HG03175 (cell line): ENCODE measurements around the gene TNFRSF8.

Experiments
- ATAC-seq: cut with Tn5 transposase; IDR thresholded peaks from one replicate; pipeline ENCODE4 v1.9.1; 2021; ENCODE audit warnings: mild to moderate bottlenecking, moderate library complexity; ENCODE audit not compliant: unreplicated experiment

The TNFRSF8 gene

DNA sequence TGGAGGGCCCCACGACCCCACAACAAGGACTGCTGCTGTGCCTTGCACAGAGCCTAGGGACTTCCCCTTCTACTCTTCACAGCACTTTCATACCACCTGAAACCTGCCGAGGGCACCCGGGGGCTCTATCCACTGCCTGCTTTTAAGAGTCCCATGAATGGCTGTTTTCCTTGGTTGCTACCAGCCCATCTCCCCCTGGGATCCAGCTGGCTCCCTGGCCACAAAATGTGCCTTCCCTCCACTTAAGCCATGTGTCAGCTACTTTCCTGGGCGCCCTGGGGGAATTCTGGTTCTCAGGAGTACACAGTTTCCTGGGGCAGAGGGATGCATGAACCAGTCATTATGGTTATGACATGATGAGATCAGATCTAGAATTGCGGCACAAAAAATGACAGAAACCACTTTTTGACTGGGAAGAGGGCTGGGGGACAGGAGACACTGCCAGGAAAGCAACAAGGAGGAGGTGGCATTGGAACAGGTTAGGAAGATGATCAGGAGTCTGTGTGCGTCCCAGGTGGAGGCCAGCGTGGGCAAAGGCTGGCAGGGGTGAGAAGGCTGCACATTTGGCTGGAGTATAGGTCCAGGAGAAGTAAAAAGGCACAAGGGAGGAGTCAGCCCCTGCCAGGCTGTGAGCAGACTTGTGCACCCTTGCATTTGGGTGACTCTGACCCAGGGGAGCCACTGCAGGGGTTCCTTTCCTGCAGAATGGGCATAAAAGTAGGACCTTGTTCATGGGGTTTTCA, 3.2 kb upstream of the TNFRSF8 start:
- peak; percentile 43 for ATAC-seq

DNA sequence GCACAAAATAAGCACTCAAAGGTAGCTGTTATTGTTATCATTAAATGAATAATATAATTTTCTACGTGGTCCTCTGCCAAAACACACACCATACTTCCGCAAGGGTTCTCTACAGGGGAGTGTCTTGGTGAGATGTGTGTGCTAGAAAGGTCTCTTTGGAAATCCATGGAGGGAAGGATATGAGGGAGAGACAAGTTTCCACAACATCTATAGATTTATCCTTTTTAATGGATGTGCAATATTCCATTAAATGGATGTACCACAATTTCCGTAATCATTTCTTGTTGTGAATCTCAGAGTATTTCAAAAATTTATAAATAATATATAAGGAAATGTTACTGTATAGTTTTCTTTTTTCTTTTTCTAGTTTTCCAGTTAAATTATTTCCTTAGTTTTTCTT, 2.6 kb upstream of the TNFRSF8 start:
- ATAC-seq: no peak

DNA sequence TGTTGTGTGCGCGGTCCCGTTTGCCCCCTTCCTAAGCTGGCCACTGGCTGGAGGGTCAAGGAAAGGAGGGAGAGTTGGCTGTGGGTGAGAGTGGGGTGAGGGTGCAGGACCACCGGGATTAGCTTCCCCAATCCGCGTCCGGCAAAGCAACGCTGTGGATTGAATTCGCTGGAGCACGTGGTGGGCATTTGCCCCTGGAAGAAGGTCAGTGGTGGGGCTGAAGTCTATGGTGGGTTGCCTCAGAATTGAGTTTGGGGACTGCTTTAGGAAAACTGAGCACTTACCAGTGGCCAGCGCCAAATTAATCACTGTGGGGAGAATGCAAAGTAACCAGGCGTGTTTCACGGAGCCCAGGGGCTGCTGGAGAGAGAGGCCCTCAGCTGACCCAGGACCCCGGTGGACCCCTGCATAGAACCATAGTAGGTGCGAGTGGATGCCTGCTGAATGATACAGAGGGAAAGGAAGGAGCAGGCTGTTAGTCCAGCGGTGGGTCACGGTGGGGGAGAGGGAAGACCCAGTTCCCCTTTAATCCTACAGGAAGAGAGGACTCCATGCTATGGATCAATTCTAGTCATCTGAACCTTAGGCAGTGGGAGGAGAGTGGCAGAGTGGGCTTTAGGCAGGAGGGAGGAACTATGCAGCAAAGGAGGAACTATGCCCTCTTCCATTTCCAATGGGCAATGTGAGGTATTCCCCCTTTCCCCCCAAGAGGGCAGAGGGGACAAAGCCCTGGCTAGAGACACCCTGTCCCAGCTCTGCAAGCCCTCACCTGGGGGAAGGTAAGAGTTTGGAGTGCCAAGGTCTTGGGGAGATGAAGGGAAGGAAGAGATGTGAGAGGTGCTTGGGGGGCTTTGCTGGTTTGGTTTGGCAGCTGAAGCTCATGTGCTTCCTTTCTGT, 1.2 kb downstream of the TNFRSF8 start:
- ATAC-seq: no peak

DNA sequence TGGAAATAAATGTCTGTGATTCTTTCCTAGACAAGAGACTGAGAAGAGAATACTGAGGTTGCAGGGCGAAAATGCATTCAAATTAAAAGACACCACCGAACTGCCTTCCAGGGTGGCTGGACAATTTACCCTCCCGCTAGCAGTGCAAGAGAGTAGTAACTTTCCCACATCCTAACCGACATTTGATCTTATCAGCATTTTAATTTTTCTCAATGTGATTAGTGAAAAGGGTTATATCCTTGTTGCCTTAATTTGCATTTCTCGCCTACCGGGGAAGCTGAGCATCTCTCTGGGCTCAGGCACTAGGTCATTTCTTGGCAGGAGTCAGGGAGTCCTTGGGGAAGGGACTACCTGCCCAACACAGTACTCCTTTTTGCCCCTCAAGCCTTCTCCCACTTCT, 2.8 kb downstream of the TNFRSF8 start:
- ATAC-seq: no peak

DNA sequence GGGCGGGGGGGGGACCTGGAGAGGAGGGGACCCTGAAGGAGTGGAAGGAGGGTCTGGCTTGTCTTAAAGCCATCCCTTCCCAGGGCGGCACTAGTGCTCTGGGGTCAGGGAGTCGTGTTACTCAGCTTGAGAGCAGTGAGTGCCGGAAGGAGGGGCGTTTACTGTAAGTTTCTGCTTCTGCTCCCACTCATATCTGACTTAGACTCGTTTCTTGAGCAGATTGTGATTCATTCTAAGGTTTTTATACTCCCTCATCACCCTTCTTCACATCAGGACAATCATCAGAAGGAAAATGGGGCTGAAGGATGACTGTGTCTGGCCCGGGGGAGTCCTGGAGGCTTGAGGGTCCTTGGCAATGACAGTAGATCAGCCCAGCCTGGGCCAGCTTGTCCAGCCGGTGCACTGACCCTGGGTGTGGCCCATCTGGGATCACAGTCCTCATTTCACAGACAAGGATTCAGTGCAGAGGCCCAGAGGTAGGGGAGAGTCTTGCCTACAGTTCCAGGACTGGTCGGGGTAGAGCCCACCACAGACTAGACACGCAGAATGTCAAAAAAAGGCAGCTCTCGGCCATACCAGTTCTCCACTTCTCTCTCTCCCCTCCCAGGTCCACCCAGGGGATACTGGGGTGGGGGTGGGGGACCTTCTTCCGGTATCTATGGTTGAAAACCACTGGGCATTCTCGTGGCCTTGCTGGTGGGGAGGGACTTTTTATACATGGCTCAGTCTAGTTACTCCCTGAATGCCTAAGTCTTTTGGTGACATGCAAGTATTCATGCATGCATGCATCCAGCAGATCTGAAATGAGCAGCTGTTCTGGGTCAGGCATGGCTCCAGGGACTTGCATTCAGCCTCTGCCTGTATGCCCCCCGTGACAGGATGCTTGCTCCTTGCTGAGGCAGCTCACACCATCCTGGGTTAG, 5.1 kb downstream of the TNFRSF8 start:
- ATAC-seq: peak; percentile 37

DNA sequence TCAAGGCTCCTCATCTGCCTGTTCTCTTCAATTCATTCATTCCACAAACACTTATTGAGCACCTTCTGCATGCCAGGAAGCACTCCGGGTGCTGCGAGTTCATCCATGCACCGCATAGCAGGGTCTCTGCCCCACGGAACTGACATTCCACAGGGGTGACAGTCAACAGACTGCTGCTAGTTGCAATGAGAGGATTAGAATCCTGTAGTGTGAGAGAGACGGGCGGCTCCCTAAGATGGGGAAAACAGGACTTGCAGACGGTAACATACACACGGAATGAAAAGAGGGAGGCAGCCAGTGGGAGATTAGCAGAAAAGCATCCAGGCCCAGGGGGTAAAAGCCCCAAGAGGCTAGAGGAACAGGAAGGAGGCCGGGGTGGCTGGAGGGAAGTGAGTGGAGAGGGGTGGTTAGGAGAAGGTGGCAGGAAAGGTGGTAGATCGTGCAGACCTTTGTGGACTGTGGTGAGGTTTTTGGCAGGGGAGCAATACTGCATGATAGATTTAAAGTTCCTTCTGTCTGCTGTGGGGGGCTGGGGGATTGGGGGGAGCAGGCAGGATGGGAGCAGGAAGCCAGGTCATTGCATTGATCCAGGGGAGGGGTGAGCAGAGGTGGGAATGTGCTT, 6.6 kb downstream of the TNFRSF8 start:
- ATAC-seq: no peak

DNA sequence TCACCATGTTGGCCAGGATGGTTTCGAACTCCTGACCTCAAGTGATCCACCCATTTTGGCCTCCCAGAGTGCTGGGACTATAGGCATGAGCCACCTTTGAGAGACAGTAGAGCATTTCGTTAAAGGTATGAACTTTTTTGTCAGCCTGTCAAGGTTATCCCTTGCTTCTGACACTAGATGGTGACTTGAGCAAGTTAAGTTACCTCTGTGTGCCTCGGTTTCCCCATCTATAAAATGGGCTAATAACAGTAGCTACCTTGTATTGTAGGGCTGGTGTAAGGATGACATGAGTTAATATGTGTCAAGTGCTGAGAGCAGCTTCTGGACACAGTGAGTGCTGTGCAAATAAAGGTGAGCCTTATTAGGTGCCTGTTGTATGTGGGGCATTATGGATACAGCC, 8.8 kb downstream of the TNFRSF8 start:
- no peak for ATAC-seq

DNA sequence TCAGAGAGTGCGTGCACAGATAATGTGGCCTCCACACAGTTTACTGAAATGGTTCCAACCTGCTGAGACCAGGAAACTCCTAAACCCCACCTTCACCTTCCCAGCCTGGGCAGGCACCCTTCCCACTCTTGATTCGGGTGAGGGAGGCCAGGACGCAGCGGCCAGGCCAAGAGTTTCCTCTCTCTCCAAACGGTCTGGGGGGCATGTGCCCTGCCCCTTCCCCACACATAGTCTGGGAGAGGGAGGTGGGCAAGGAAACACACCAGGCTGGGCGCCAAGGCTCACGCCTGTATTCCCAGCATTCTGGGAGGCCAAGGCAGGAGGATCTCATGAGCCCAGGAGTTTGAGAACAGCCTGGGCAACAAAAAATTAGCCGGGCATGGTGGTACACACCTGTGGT, 9.6 kb downstream of the TNFRSF8 start:
- no peak for ATAC-seq

DNA sequence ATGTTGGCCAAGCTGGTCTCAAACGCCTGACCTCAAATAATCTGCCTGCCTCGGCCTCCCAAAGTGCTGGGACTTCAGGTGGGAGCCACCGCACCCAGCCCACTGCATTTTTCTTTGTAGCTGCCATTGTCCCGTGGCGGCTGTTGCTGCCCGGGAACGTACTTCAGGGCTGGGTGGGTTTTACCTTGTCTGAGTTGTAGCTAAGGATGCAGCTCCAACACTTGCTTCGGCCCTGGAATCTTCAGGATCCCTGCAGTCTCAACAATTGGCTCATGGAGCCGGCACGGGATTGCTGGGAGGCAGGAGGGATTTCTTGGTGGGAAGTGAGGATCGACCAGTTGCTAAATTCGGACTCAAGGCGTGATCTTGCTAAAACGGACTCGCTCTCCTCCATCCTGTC, 10.7 kb downstream of the TNFRSF8 start:
- no peak for ATAC-seq

DNA sequence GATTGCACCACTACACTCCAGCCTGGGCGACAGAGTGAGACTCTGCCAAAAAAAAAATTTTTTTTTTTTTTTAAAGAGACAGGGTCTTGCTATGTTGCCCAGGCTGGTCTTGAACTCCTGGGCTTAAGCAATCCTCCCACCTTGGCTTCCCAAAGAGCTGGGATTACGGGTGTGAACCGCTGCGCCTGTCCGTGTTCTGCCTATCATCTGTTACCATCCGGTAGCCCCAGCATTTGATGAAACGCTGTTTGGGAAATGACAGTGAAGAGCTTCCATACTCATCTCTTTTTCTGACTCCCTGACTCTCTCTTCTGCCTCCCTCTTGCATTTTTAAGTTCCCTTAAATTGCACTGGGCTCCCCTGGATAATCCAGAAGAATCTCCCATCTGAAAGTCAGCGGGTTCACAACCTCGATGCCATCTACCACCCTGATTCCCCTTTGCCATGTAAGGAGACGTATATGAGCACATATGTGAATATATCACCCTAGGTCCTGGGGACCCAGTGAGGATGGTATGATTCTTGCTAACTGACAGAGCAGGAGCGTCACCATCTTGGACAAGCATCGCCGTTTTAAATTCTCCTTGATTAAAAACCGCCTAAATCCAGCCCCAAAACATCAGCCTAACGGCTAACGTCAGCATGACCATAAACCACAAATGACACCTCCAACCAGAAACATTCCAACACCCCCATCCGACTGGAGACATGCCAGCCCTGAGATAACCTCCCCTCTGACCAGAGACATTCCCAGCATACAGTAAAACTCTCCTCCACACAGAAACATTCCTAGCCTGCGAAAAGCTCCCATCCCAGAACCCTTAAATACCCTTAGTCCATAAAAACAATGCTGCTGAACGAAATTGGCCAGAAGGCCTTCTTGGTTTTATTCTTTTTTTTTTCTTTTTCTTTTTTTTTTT, 12.4 kb downstream of the TNFRSF8 start:
- ATAC-seq: no peak

DNA sequence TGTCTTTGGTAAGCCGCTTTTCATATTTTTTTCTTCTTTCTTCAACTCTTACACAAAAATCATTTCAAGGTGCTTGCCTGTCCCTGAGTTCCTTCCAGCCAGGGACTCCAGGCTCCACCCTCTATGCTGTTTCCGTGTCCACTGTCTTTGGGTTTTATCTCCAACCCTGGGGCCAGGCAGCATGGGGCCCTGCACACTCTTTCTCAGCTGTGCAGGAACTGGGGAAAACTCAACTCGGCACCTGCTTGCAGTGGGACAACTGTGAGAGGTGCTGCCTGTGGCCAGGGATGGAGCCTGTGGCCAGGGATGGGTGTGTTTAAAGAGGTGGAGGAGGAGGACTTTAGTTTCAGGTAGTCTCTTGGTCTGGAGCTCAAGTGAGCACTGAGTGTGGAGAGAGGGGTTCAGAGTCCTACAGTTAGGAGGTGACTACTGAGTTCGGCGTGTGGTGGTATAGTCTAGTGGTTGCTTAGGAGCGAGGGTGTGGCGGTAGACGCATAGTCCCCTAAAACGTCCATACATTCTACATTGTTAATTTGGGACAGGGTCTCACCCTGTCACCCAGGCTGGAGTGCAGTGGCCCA, 13.4 kb downstream of the TNFRSF8 start:
- no peak for ATAC-seq

DNA sequence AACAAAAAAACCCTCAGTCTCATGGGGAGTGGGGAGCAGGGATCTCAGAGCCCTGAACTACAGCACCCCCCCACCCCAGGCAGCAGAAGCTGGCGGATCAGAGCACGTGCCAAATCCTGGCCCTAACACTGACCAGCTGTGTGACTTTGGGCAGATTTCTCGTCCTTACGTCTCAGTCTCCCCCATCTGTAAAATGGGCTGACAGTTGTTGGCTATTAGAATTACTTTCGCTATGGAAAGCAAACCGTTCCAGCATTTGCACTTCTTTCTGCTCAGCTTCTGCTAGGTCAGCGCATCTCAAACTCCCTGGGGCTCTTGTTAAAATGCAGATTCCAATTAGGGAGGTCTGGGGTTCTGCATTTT, 15.5 kb downstream of the TNFRSF8 start:
- ATAC-seq: no peak

DNA sequence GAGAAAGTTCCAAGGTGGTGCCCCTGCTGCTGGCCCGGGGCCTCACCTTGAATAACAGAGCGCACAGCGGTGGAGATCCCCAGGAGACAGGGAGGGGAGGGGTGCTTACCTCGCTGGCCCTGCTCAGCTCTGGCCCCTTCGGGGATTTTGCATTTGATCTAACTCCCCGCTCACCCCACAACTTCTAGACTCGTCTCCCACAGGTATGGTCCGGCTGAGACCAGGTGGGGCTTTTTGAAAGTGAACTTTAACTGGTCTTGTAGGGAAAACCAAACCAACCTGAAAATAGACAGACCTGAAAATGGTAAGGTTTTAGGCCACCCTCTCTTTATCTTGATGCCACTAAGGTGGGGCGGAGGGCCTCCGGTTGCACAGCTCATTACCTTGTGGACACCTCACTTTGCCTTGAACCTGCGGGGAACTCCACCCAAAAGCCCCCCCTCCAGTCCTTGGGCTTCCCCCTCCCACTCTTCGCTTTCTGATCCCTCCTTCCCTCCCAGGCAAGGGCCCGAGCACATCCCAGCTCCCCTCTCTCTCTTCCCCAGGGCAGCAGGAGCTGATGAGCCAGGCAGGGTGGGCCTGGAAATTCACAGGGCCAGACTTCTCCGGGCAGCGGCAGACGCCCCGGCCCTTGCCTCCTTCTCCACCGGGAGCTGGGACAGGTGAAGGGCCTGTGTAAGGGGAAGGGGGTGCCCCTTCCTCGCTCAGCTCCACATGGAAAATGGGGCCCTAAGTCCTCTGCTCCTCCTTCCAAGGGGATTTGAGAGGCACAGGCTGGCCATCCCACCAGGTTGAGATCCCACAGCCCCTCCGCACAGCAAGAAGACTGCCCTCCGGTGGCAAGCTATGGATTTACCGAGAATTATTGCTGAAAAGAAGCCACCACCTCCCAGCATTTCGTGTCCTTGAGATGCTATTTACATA, 16.1 kb downstream of the TNFRSF8 start:
- ATAC-seq: peak; percentile 46

DNA sequence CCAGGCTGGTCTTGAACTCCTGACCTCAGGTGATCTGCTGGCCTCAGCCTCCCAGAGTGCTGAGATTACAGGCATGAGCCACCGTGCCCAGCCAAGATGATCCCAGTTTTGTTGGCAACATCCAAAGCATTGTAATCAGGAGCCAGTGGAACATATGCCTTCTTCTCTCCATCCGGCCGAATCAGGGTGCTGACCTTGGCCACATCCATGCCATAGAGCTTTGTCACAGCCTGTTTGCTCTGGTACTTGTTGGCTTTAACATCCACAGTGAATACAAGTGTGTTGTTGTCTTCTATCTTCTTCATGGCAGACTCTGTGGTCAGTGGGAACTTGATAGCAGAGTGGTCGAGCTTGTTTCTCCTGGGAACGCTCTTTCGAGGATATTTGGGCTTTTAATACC, 17.1 kb downstream of the TNFRSF8 start:
- no peak for ATAC-seq

DNA sequence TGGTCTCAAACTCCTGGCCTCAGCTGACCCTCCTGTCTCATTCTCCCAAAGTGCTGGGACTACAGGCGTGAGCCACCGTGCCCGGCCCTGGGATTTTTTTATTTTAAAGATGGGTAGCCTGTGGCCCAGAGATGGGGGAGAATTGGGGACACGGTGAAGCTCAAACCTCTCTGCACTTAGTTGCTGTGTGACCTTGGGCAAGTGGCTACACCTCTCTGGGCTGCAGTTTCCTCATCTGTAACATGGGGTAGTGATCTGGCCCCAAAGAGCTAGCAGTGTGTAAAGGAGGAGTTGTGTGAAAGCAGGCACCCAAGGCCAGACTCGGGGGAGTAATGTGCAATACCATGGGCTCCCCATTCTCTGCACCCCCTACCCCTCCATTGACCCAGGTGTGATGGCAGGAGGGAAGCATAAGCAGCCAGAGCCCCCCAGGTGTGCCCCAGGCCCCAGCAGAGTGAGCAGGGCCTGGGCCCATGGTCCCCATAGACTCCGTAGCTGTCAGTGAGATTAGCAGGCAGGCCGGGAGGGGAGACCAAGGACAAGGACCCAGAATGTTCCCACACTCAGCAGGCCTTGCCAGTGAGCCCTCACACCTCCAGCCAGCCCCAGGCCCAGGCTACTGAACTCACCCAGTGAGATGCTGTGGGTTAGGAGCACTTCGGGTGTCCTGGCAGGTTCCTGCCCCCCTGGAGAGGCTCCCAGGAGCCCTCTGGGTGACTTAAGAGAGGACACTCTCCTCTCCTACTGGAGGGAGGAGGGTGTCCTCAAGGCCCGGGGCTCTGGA, 17.9 kb downstream of the TNFRSF8 start:
- ATAC-seq: no peak

DNA sequence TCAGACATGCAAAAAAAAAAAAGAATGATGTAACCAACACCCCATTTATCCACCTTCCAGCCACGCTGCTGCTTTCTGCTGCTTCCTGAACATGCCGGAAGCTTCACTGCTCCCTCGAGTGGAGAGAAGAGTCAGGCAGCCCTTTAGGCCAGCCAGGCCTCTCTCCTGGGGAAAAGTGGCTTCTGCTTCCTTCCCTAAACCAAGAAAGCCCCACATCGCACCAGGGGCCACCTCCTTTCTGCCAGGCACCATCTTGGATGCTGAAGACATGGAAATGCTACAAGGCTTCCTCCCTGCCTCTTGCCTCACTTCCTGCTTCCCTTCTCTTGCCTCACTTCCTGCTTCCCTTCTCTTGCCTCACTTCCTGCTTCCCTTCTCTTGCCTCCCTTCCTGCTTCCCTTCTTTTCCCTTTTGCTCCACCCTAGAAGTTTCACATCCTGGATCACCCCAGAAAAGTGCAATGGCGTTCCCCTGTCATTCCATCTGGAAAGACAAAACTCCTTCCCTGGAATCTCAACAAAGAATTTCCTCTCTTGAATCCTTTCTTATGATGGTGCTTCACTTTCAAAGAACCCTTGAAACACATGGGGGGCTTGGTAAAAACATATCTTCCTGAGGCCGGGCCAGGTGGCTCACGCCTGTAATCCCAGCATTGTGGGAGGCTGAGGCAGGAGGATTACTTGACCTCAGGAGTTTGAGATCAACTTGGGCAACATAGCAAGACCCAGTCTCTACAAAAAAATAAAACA, 18.7 kb downstream of the TNFRSF8 start:
- no peak for ATAC-seq

DNA sequence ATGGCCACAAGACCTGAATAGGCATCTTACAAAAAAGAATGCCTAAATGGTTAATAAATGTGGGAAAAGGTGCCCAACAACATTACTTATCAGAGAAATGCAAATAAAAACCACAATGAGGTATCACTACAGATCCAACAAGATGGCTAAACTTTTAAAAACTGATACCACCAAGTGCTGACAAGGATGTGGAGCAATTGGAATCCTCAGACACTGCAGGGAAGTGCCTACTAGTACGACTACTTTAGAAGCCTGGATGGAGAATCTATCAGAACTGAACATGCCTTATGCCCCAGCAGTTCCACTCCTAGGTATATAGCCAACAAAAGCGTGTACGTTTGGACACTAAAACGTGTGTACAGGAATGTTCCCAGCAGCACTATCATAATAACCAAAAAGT, 19.9 kb downstream of the TNFRSF8 start:
- no peak for ATAC-seq
